Gastrocnemius medialis (tissue), 4 donors: ENCODE results near the gene TMEM217.

Source experiments
- POLR2A ChIP-seq, 2 donors: fragments of 450-650 bp; IDR thresholded peaks; one replicate each; pipeline ENCODE4 v1.6.1; 2017; ENCODE audit warnings: antibody characterized with exemption in 2 of 2, mild to moderate bottlenecking in 2 of 2, moderate library complexity in 2 of 2
- TF ChIP-seq, protein P1 (sequence below), 5 experiments: fragments of 450-650 bp in 3 of 5; fragments of 200-600 bp in 2 of 5; sonication (generic) in 2 of 5; IDR thresholded peaks in 4 of 5; conservative IDR thresholded peaks in 1 of 5; 1 replicate in 4 of 5; 2 replicates in 1 of 5; pipeline ENCODE4 v1.5.1; 2016 to 2019; ENCODE audit warnings: antibody characterized with exemption in 5 of 5, mild to moderate bottlenecking in 3 of 5, moderate library complexity in 3 of 5

DNA sequence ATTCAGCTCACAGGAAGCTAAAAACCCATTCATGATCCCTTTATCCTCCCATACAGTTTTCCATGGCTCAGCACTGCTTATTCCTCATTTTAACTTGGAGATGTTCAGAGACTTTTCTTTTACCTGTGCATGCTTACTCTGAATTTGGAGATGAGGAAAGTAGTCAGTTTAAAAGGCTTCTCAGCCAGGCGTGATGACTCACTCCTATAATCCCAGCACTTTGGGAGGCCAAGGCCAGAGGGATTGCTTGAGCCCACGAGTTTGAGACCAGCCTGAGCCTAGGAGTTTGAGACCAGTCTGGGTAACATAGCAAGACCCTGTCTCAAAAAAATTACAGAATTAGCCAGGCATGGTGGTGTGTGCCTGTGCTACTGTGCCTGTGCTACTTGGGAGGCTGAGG lies 30.3 kb upstream of the TMEM217 start:
- TF ChIP-seq, protein P1, sequence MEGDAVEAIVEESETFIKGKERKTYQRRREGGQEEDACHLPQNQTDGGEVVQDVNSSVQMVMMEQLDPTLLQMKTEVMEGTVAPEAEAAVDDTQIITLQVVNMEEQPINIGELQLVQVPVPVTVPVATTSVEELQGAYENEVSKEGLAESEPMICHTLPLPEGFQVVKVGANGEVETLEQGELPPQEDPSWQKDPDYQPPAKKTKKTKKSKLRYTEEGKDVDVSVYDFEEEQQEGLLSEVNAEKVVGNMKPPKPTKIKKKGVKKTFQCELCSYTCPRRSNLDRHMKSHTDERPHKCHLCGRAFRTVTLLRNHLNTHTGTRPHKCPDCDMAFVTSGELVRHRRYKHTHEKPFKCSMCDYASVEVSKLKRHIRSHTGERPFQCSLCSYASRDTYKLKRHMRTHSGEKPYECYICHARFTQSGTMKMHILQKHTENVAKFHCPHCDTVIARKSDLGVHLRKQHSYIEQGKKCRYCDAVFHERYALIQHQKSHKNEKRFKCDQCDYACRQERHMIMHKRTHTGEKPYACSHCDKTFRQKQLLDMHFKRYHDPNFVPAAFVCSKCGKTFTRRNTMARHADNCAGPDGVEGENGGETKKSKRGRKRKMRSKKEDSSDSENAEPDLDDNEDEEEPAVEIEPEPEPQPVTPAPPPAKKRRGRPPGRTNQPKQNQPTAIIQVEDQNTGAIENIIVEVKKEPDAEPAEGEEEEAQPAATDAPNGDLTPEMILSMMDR (IDR thresholded peaks at IDR 0.05 in 4 of 5, conservative IDR thresholded peaks at IDR 0.05 in 1 of 5), result no peak
- TF ChIP-seq POLR2A (IDR thresholded peaks at IDR 0.05), result no peak
